Hematopoietic multipotent progenitor cell treated with erythropoietin and hydrocortisone succinate and interleukin-3 and kit ligand, for 8 days (in vitro differentiated cells): ENCODE data around the gene TMEM217.
A peak's percentile ranks its signal among the peaks of the same experiment; 100 is the strongest.

Source experiments
- DNase-seq: peaks from one replicate; pipeline ENCODE4 v3.0.0-alpha.2; 2015

TMEM217 gene

GRCh38 chr6:37177935-37178517 is 79.9 kb downstream of the TMEM217 start:
- peak; percentile 88 for DNase-seq

- DNase-seq: peak; percentile 93
Measured at GRCh38 chr6:37177077-37177934, 80.6 kb downstream of the TMEM217 start.

DNA sequence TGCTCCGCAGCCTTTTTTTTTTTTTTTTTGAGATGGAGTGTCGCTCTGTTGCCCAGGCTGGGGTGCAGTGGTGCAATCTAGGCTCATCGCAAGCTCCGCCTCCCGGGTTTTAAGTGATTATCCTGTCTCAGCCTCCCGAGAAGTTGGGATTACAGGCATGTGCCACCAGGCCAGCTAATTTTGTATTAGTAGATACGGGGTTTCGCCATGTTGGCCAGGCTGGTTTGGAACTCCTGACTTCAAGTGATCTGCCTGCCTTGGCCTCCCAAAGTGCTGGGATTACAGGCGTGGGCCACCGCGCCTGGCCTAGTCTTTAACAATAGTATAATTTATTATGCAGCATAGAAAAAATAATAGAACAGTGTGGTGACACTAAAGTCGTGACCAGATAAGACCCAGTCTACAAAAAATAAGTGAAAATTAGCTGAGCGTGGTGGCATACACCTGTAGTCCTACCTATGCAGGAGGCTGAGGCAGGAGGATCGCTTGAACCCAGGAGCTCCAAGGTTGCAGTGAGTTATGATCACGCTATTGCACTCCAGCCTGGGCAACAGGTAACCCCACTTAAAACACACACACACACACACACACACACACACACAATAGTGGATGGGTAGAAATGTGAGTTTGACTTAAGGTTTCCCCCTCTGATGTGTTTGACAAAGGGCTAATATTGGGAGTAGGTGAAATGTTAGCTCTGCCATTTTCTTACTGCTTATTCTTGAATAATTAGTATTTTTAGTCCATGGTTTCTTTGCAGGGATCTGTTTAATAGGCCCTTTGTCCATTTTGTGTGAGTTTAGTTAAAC is 81.5 kb downstream of the TMEM217 start:
- peak; percentile 83 for DNase-seq

GRCh38 chr6:37175332-37176267 is 82.3 kb downstream of the TMEM217 start:
- DNase-seq: peak; percentile 73

GRCh38 chr6:37174515-37175331 is 83.2 kb downstream of the TMEM217 start:
- DNase-seq: peak; percentile 58

- DNase-seq: no peak
Measured at GRCh38 chr6:37174196-37174514, 83.8 kb downstream of the TMEM217 start.

GRCh38 chr6:37173493-37174195 is 84.3 kb downstream of the TMEM217 start:
- DNase-seq: peak; percentile 80

DNA sequence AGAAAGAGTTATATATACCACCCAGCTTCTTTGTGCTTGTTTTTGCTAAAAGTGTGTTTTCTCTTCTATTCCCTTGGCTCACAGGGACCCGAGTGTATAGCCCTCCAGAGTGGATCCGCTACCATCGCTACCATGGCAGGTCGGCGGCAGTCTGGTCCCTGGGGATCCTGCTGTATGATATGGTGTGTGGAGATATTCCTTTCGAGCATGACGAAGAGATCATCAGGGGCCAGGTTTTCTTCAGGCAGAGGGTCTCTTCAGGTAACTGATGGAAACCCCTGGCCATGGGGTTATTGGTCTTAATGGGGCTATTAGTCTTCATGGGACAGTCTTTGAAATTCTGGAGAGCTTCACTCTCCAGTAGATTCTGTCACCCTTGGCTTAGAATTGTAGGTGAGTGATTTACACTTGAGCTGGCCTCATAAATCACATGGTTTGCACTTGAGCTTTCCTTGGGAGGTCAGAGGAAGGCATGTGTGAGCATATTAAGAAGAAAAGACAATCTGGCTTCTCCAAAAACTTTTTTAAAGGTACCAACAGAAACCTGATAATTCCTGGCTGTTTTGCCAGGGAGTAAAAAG is 84.9 kb downstream of the TMEM217 start:
- DNase-seq: peak; percentile 53

- DNase-seq: peak; percentile 96
Measured at GRCh38 chr6:37171970-37172812, 85.8 kb downstream of the TMEM217 start.

DNA sequence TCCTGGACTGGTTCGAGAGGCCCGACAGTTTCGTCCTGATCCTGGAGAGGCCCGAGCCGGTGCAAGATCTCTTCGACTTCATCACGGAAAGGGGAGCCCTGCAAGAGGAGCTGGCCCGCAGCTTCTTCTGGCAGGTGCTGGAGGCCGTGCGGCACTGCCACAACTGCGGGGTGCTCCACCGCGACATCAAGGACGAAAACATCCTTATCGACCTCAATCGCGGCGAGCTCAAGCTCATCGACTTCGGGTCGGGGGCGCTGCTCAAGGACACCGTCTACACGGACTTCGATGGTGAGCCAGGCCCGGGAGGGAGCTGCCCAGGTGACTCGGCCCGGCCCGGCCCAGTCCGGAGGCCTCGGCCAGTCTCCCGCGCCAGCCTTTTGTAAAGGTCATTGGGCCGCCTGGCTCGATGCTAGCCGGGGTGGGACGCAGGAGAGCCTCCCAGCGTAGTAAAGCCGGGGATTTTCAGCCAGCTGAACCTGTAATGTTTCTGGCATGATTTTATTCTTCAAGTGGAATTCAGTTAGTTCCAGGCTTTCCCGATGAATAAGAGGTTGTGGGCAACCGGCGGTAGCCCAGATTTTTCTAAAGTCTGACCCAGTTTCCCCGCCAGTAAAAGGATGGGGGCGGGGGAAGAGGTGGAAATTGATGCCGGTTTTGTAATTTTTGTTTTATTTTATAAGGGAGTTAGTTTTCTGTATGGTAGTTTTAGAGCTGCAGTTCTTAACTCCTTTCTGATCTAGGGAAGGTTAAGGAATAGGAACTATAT is 86.6 kb downstream of the TMEM217 start:
- no peak for DNase-seq

- DNase-seq: peak; percentile 69
Measured at GRCh38 chr6:37170273-37171200, 87.4 kb downstream of the TMEM217 start.

- DNase-seq: peak; percentile 94
Measured at GRCh38 chr6:37169496-37170272, 88.3 kb downstream of the TMEM217 start, which contains the start of gene PIM1. Gene PIM1 (plus strand): TSS chr6:37170152. CDS start chr6:37170576, 424 bp downstream.

GRCh38 chr6:37168811-37169495 is 89.0 kb downstream of the TMEM217 start:
- peak; percentile 51 for DNase-seq

DNA sequence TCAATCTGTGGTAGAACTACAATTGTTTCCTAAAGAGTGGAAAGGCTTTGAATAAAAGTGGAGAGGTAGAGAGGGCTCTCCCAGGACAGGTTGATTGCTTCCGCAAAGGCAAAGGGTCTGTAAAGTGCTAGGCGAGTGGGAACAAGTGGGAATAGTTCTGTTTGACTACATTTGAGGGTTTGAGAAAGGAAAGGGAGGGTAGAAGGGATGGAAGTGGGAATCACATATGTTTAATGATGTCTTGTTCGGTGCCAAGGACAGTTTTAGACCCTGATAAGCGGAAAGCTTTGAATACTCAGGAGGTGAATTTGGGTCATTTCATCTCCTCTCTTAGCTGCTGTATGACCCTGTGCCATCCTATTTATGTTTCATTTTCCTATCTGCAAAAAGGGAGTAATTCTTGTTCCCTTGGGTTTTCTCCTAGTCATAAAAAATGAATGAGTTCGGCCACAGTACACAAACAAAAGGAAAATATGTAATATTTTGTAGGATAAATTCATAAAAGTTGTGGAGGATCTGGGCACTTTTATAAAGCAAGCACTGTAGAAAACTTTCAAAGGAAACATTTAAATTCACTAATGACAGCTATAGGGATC is 89.7 kb downstream of the TMEM217 start:
- no peak for DNase-seq

GRCh38 chr6:37162740-37163139 is 95.2 kb downstream of the TMEM217 start:
- DNase-seq: no peak
